OCI-LY1 (cell line): ENCODE data around the gene TENT4A.

ENCODE experiments used
- H2AFZ ChIP-seq: fragments of 200-600 bp; sonication (generic), shearing (Covaris generic); 2 replicates; pipeline ENCODE4 v1.6.0; 2014; ENCODE audit warnings: antibody characterized with exemption, mild to moderate bottlenecking, low read length
- H3F3A ChIP-seq: fragments of 200-600 bp; sonication (generic), shearing (Covaris generic); 2 replicates; pipeline ENCODE4 v1.6.0; 2014; ENCODE audit warnings: mild to moderate bottlenecking, antibody characterized with exemption, low read length, moderate library complexity; ENCODE audit not compliant: insufficient read depth
- H3K27ac ChIP-seq: fragments of 200-600 bp; sonication (generic); 2 replicates; pipeline ENCODE4 v1.5.1; 2014; ENCODE audit warnings: low read length, mixed run types, mild to moderate bottlenecking, low read depth; ENCODE audit not compliant: poor library complexity, severe bottlenecking
- H3K27me3 ChIP-seq: fragments of 200-600 bp; sonication (generic); 2 replicates; pipeline ENCODE4 v1.6.0; 2014; ENCODE audit warnings: antibody characterized with exemption, mild to moderate bottlenecking, low read length, moderate library complexity; ENCODE audit not compliant: insufficient read depth
- H3K36me3 ChIP-seq: fragments of 200-600 bp; sonication (generic); 2 replicates; pipeline ENCODE4 v1.6.1; 2014; ENCODE audit warnings: mild to moderate bottlenecking, antibody characterized with exemption, low read length, moderate library complexity, mixed read lengths; ENCODE audit not compliant: insufficient read depth
- H3K4me1 ChIP-seq: fragments of 200-600 bp; sonication (generic); 2 replicates; pipeline ENCODE4 v1.5.1; 2014; ENCODE audit warnings: mild to moderate bottlenecking, low read length, moderate library complexity; ENCODE audit not compliant: insufficient read depth, severe bottlenecking
- H3K4me2 ChIP-seq: fragments of 200-600 bp; sonication (generic), shearing (Covaris generic); 2 replicates; pipeline ENCODE4 v1.6.1; 2014; ENCODE audit warnings: low read length
- H3K4me3 ChIP-seq: fragments of 200-600 bp; sonication (generic); 2 replicates; pipeline ENCODE4 v1.5.1; 2014; ENCODE audit warnings: low read length, low read depth, mild to moderate bottlenecking, mixed read lengths; ENCODE audit not compliant: poor library complexity, severe bottlenecking
- H3K79me2 ChIP-seq: fragments of 200-600 bp; shearing (Covaris generic); 2 replicates; pipeline ENCODE4 v1.6.1; 2016; ENCODE audit warnings: mixed run types, low read length, mixed read lengths; ENCODE audit not compliant: insufficient read depth
- H3K9ac ChIP-seq: fragments of 200-600 bp; sonication (generic), shearing (Covaris generic); 2 replicates; pipeline ENCODE4 v1.6.1; 2014; ENCODE audit warnings: mild to moderate bottlenecking, low read length, mixed read lengths
- H3K9me2 ChIP-seq: fragments of 200-600 bp; sonication (generic), shearing (Covaris generic); 2 replicates; pipeline ENCODE4 v1.6.1; 2014; ENCODE audit warnings: low read depth, mild to moderate bottlenecking, low read length, mixed read lengths
- H3K9me3 ChIP-seq: fragments of 200-600 bp; shearing (Covaris generic); 2 replicates; pipeline ENCODE4 v1.6.1; 2014; ENCODE audit warnings: low read length, mixed read lengths
- H4K20me1 ChIP-seq: fragments of 200-600 bp; sonication (generic), shearing (Covaris generic); 2 replicates; pipeline ENCODE4 v1.6.0; 2016; ENCODE audit warnings: mild to moderate bottlenecking, low read length; ENCODE audit not compliant: insufficient read depth
- CTCF ChIP-seq: fragments of 200-600 bp; sonication (generic), shearing (Covaris generic); IDR thresholded peaks from 2 replicates; pipeline ENCODE4 v1.5.1; 2017; ENCODE audit warnings: mild to moderate bottlenecking, antibody characterized with exemption, low read length, moderate library complexity, mixed read lengths
- EZH2 ChIP-seq: fragments of 200-600 bp; sonication (generic), shearing (Covaris generic); IDR thresholded peaks from 2 replicates; pipeline ENCODE4 v1.8.0; 2017; ENCODE audit warnings: borderline replicate concordance, mixed run types, mild to moderate bottlenecking, antibody characterized with exemption, low read length, moderate library complexity, mixed read lengths

Gene TENT4A

DNA sequence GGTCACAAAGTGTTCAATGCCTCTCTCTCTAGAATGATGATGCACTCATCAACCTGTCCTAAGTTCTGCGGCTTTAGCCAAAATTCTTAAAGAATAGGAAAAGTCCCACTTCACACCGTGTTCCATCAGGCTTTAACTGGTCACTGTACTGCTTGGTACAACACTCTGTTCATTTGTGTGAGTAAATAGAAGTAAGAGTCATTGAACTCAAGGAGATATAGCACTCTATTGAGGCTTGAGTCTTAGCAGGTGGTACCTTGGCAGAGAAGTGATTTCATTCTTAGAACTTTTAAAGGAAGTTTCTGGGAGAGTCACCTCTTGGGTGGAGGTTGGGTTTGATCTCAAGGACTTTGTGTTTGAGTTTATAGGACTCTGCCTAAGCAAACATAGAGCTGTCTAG lies 92.6 kb downstream of the TENT4A start:
- no peak overlapping the region for H3K4me2 ChIP-seq
- H3K4me1 ChIP-seq: no peaks in the 10 kb centered on the region
- TF ChIP-seq EZH2: no peak
- TF ChIP-seq CTCF: no peak
- H3K9me2 ChIP-seq: no peaks in the 10 kb centered on the region
- no peaks in the 10 kb centered on the region for H3K36me3 ChIP-seq
- no peak overlapping the region for H3K9ac ChIP-seq
- H3K27ac ChIP-seq: no peak overlapping the region
- H3K79me2 ChIP-seq: no peaks in the 10 kb centered on the region
- no peaks in the 10 kb centered on the region for H3F3A ChIP-seq
- H3K4me3 ChIP-seq: no peak overlapping the region
- peaks cover 8% of the 10 kb centered on the region; the same call in 1 of the 2 replicates for H3K27me3 ChIP-seq
- H3K9me3 ChIP-seq: peaks cover 6% of the 10 kb centered on the region; the same call in 1 of the 2 replicates
- H4K20me1 ChIP-seq: no peaks in the 10 kb centered on the region
- H2AFZ ChIP-seq: no peak overlapping the region
